Anterior cingulate cortex (tissue), 58 donors: Measurements from ENCODE around the gene PPP1CA.

Experiments
- DNase-seq, 58 donors: peaks; one replicate each; lab custom pipeline; 2025; lab: John Stamatoyannopoulos, UW

The PPP1CA gene

GRCh38 chr11:67419325-67420049 is 17.8 kb upstream of the PPP1CA start:
- no peak for DNase-seq

DNA sequence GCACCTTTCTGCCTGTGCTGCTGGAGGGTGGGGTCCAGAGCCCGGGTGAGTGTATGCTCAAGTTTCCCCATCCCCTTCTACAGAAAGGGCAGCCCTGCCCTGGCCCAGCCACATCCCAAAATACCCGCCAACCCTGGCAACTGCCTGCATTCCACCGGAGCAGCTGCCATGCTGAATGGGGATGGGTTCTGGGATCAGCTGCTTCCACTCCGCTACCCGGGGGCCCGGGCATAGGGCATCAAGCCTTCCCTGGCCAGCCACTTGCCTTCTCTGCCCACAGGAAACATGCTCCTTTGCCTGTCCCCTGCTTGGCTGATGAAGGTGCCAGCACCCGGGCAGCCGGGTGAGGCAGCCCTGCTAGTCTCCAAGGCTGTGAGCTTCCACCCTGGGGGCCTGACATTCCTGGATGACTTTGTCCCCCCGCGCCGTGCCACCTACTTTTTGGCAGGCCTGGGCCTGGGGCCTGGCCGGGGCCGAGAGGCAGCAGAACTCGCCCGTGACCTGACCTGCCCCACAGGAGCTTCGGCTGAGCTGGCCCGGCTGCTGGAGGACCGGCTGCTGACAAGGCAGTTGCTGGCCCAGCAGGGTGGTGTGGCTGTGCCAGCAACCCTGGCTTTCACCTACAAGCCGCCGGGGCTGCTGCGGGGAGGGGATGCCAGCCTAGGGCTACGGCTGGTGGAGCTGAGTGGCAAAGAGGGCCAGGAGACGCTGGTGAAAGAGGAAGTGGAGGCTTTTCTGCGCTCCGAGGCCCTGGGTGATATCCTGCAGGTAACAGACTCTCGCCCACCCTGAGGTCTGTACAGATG is 17.0 kb upstream of the PPP1CA start:
- DNase-seq: peak in 5 of 58 donors; percentile 19 to 55 (median 22)

- DNase-seq: no peak
These were observed 15.8 kb upstream of the PPP1CA start for GRCh38 chr11:67417425-67417824.

- peak in 10 of 58 donors; percentile 17 to 69 (median 41) for DNase-seq
These were observed 15.0 kb upstream of the PPP1CA start for GRCh38 chr11:67416416-67417335.

DNA sequence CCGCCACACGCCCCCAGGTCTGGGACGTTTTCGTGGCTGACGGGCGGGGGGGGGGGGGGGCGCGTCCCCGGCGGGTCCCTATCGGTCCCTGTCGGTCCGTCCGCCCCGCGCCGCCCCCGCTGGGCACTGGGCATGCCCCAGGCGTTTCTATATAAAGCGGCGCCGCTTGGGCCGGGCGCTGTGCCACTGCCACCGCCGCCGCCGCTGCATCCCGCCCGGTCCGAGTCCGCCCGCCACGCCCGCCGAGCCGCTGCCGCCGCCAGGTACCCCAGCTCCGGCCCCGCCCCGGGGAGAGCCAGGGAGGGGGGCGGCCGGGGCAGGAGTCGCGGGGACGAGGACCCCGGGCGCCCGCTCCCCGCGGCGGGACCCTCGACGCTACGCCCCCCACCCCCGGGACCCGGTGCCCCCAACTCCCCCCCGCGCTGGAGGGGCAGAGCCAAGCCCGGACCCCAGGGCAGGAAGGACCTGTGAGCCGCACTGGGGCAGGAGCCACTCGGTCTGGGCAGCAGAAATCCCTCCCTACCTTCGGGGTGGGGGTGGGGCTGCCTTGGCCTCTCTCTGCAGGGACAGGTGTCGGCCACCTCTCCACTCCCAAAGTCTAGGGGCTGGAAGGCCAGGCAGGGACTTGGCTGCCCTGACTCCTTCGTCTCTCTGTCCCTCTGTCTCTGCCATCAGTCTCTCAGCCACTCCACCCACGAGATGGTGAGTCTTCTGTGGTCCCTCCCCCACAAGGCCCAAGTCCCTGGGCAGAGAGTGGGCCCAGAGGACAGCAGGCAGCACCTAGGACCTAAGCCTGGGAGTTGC is 14.0 kb upstream of the PPP1CA start, which contains the start of gene CARNS1:
TSS of gene CARNS1 (plus strand) at position 178 of the 804 bp plus-strand sequence. CDS start at position 700, 522 bp downstream.
- DNase-seq: peak in 39 of 58 donors; percentile 19 to 88 (median 70)

GRCh38 chr11:67413266-67413849 is 11.7 kb upstream of the PPP1CA start:
- peak in 1 of 58 donors; percentile 28 for DNase-seq

GRCh38 chr11:67412495-67413179 is 11.0 kb upstream of the PPP1CA start:
- no peak for DNase-seq

GRCh38 chr11:67411785-67412152 is 10.1 kb upstream of the PPP1CA start:
- peak in 1 of 58 donors; percentile 53 for DNase-seq

GRCh38 chr11:67410984-67411784 is 9.5 kb upstream of the PPP1CA start:
- DNase-seq: no peak

- DNase-seq: peak in 49 of 58 donors; percentile 14 to 92 (median 73)
These were observed 8.7 kb upstream of the PPP1CA start for GRCh38 chr11:67410369-67410831.

- DNase-seq: peak in 2 of 58 donors; percentile 54 to 75
These were observed 8.2 kb upstream of the PPP1CA start for GRCh38 chr11:67409781-67410368.

DNA sequence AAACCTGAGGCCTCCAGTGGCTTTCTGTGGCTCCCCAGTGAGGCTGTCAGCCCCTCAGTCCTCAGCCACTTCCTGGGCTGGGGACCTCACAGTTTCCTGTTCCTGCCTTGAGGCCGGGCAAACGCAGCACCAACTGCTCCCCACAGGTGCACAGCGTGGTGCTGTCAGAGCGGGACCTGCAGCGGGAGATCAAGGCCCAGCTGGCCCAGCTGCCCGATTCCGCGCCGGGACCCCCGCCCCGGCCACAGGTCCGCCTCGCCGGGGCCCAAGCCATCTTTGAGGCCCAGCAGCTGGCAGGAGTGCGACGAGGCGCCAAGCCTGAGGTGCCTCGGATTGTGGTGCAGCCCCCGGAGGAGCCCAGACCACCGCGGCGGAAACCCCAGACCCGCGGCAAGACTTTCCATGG is 7.6 kb upstream of the PPP1CA start:
- DNase-seq: no peak

GRCh38 chr11:67408437-67409200 is 7.0 kb upstream of the PPP1CA start:
- no peak for DNase-seq

GRCh38 chr11:67407688-67408163 is 6.1 kb upstream of the PPP1CA start:
- no peak for DNase-seq

DNA sequence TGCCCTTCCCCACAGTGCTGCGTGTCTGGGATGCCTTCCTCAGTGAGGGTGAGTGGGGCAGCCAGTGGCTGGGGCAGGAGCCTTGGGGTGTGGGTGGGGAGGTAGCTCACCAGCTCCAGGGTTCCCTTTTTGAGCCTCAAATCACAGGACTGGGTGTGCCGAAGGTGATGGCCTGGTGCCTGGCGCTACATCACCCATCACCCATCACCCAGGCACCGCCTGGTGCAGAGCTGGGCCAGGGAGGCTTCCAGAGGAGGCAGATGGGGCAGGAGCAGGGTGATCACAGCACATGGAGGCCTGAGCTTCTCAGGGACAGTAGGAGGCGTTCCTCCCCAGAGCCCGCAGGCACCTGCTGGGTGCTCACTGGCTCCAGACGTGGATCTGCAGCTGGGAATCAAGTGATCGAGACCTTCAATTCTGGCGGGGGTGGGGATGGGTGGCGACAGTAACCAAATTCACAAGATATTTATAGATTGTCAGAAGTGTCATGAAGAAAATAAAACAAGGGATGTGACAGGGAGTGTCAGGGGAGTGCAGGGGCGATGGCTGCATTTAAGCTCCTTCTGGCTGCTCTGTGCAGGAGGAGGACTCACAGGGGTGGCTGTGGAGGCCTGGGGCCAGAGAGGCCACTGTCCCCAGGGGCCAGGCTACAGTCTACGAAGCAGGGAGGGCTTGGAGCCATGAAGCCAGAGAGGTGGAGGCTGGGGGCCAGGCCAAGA is 5.5 kb upstream of the PPP1CA start:
- peak in 44 of 58 donors; percentile 26 to 80 (median 46) for DNase-seq
